Measurements from ENCODE around the gene CDC7. TPM values are rescaled to one million over a fixed set of nuclear protein-coding genes. Genes with fewer than 3 reads are reported as not detected.

CDC7 gene
- total RNA-seq, 3 donors from 2014 or later = 3.6 to 5.0 (median 3.9) TPM

GRCh38 chr1:91535441-91535840 is 34.8 kb downstream of the CDC7 start:
- Histone ChIP-seq H3K9me3 (no peaks in the 10 kb centered on the region), H3K4me1 (ENCODE audit: low read depth) (no peaks in the 10 kb centered on the region), H3K4me3 (no peak overlapping the region), H3K36me3 (ENCODE audit: low read depth) (no peaks in the 10 kb centered on the region)
- TF ChIP-seq CTCF (IDR thresholded peaks at IDR 0.05) = no peak
- ATAC-seq (no peak), DNase-seq (no peak)
- intact Hi-C loops (cut with DNase I, micrococcal nuclease) = no loop called here

- no peaks in the 10 kb centered on the region for H3K4me1 ChIP-seq (ENCODE audit: low read depth)
- peak; percentile 23 for ATAC-seq
- no peaks in the 10 kb centered on the region for H3K9me3 ChIP-seq
- H3K4me3 ChIP-seq = no peak overlapping the region
- DNase-seq = no peak
- intact Hi-C loops (cut with DNase I, micrococcal nuclease) = no loop called here
- no peaks in the 10 kb centered on the region for H3K36me3 ChIP-seq (ENCODE audit: low read depth)
- no peak for TF ChIP-seq CTCF (IDR thresholded peaks at IDR 0.05)
Measured at GRCh38 chr1:91537281-91537986, 36.8 kb downstream of the CDC7 start.

GRCh38 chr1:91537987-91538304 is 37.3 kb downstream of the CDC7 start:
- Histone ChIP-seq H3K4me1 (ENCODE audit: low read depth) (no peaks in the 10 kb centered on the region), H3K9me3 (no peaks in the 10 kb centered on the region), H3K36me3 (ENCODE audit: low read depth) (no peaks in the 10 kb centered on the region), H3K4me3 (no peak overlapping the region)
- DNase-seq = no peak
- intact Hi-C loops (cut with DNase I, micrococcal nuclease) = no loop called here
- ATAC-seq = no peak
- no peak for TF ChIP-seq CTCF (IDR thresholded peaks at IDR 0.05)

- H3K4me3 ChIP-seq = no peak overlapping the region
- intact Hi-C loops (cut with DNase I, micrococcal nuclease) = no loop called here
- DNase-seq = no peak
- no peak for TF ChIP-seq CTCF (IDR thresholded peaks at IDR 0.05)
- no peak for ATAC-seq
- H3K36me3 ChIP-seq (ENCODE audit: low read depth) = no peaks in the 10 kb centered on the region
- H3K4me1 ChIP-seq (ENCODE audit: low read depth) = no peaks in the 10 kb centered on the region
- no peaks in the 10 kb centered on the region for H3K9me3 ChIP-seq
Measured at GRCh38 chr1:91540910-91541309, 40.3 kb downstream of the CDC7 start.

GRCh38 chr1:91541918-91542533 is 41.4 kb downstream of the CDC7 start:
- no peaks in the 10 kb centered on the region for H3K4me1 ChIP-seq (ENCODE audit: low read depth)
- no peak for TF ChIP-seq CTCF (IDR thresholded peaks at IDR 0.05)
- H3K4me3 ChIP-seq = no peak overlapping the region
- intact Hi-C loops (cut with DNase I, micrococcal nuclease) = no loop called here
- ATAC-seq (no peak), DNase-seq (no peak)
- no peaks in the 10 kb centered on the region for H3K9me3 ChIP-seq
- no peaks in the 10 kb centered on the region for H3K36me3 ChIP-seq (ENCODE audit: low read depth)
